Stimulated activated CD8-positive, alpha-beta memory T cell treated with anti-CD3 and anti-CD28 coated beads, Interleukin-15, amount 100 ng/mL, for 24 hours (primary cell): Measurements from ENCODE around the gene XBP1.
"Not testable (repeated sequence)": the region's sequence is repeated elsewhere in the genome, so short reads cannot be mapped to it uniquely, and the experiment has no call there.

Experiments used
- DNase-seq: peaks from one replicate; pipeline ENCODE4 v3.0.0-alpha.2; 2020; ENCODE audit warnings: low read depth

XBP1 gene

DNA sequence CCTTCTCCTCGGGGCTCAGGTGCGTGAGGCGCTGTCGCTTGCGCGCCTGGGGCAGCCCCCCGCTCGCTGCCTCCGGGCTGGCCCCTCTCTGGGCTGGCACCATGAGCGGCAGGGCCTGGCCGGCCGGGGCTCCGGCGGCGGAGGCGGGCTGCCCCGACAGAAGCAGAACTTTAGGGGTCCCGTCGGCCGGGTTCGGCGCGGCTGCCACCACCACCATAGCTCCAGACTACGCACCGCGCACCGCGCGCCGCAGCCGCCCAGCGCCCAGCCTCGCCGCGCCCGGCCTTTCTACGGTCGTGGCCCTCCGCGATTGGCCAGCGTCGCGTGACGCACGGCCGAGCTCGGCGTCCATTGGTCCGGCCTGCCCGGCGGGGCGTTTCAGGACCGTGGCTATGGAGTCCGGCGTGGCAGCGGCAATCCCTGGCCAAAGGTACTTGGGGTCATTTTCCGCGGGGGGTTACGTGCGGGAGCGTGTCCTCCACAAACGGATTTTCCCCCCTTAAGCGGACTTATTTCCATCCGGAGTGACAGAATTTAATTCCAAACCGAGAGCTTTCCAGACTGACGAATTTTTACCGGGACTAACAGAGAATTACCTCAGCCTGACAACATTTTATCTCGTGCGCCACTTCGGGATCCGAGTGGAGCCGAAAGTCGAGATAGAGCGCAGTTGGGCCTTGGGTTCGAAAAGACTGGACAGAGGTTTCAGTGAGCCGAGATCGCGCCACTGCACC is at the start of gene XBP1:
Gene XBP1, minus strand, starts transcription at position 262 of the 734 bp plus-strand sequence.
- DNase-seq: peak; percentile 82

DNA sequence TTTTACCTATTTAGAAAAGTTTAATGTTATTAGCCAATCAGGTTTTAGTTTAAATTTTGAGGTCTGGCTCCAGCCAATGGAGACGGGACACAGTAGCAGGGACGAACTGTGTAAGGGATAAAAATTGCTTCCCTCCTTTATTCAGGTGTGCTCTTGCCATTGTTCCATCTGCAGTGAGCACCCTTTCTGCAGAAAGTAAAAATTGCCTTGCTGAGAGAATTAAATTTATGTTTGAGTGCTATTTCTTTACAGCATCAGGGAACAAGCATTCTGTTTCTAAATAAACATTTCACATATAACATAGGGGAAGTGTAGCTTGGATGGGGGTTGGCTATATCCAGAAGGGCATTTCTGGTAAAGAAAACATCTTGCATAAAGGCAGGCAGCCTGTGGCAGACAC is 46.6 kb upstream of the XBP1 start:
- no peak for DNase-seq

DNA sequence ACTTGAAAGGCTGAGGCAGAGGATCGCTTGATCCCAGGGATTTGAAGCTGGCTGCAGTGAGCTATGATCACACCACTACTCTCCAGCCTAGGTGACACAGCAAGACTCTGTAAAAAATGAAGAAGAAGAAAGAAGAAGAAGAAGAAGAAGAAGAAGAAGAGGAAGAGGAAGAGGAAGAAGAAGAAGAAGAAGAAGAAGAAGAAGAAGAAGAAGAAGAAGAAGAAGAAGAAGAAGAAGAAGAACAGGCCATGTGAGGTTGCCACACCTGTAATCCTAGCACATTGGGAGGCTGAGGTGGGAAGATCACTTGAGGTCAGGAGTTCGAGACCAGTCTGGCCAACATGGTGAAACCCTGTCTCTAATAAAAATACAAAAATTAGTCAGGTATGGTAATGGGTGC is 43.9 kb upstream of the XBP1 start:
- not testable (repeated sequence) for DNase-seq

DNA sequence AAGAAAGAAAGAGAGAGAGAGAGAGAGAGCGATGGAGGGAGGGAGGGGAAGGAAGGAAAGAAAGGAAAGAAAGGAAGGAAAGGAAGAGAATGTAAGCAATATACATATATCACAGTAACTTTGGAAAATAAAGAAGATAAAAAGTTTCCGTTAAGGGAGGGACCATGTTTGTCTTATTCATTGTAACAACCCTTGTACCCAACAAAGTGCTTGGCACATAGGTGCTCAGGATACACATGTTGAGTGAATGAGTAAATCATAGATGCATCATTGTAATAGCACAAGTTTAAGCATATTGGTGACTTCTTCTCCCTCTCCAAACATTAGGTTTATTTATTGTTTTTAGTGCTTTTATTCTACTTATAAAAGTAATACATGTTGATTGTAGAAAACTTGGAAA is 43.3 kb upstream of the XBP1 start:
- DNase-seq: no peak

DNA sequence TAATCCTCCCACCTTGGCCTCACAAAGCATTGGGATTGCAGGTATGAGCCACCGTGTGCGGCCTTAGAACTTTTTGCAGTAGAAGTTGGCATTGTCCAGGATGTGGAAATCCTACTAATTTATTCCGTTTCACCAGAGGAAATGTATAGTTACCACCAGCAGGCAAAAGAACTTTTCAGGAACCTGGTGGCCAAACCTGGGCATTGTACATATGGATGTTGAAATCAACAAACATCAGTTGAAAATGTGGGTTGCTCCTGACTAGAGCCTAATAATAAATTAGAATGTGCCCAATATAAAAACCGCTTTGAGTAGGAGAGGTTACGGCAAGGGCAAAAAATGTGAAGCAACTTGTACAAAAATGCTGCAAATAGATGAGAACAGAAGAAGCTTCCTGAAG is 40.7 kb upstream of the XBP1 start:
- no peak for DNase-seq

DNA sequence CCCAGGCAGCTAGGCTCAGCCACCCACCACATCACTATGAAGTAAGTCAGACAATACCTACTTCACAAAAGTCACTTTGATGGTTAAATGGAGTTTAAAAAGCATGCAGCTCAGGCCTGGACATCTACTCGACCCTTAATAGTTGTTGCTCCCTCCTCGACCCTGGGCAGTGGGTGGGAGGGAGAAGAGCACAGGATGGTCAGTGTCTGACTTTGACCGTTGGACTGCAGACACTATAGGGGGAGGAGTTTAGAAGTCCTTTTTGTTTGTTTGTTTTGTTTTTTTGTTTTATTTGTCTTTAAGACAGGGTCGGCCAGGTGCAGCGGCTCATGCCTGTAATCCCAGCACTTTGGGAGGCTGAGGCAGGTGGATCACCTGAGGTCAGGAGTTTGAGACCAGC is 38.6 kb upstream of the XBP1 start:
- DNase-seq: no peak

DNA sequence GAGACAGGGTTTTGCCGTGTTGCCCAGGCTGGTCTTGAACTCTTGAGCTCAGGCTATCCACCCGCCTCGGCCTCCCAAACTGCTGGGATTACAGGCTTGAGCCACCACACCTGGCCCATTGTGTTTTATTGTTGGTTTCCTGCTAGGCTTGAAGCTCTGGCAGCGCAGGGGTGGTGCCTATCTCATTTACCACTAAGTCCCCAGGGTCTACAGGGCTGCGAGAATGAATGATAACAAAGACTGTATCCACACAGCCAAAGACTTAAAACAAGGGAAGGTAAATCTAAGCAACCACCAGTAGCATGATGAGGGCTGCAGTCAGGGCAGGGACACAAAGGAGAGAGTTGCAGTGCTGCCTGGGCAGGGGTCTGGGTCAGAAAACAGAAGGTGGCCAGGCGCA is 37.3 kb upstream of the XBP1 start:
- DNase-seq: no peak

DNA sequence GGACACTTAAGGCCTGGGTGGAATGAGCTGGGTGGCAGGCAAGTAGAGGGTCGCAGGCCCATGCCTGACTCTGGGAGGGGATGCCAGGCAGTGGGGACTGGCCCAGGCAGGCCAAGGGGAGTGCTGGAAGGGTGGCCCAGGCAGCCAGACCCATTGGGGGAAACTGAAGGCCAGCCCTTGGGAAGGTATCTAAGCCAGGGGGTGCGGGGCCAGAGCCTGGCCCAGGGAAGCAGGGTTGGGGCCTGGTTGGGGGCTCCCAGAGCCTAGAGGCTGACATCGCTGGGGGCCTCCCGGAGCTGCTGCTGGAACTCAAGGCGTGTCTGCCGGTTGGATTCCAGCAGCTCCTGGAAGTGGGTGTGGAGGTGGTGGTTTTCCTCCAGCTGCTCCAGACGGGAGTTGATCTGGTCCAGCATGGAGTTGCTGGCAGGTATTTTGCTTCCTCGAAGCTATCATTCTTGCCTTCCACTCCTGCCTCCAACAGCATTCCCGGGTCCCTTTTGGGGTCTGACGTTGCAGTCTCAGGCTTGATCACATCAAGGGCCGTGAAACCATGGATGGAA is 35.3 kb upstream of the XBP1 start:
- DNase-seq: no peak

DNA sequence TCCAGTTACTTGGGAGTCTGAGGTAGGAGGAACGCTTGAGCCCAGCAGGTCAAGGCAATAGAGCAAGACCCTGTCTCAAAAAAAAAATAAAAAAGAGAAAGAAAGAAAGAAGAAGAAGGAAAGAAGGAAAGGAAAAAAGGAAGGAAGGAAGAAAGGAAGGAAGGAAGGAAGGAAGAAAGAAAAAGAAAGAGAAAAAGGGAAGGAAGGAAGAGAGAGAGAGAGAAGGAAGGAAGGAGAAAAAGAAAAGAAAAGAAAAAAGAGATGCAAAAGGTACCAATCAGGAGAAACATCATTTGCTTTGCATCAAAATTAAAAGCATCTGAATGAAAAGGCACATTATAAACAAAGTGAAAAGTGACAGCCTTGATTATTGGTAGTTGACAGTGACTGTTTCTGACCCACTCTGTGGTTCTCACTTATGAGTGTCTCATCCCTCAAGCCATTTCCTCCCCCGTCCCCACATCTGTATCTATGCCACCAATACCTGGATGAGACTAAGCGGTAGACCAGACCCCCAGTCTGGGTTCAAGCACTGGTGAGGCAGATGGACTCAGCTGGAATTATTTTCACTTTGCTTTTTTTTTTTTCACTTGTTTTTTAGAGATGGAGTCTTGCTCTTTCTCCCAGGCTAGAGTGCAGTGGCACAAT is 33.0 kb upstream of the XBP1 start:
- DNase-seq: no peak

DNA sequence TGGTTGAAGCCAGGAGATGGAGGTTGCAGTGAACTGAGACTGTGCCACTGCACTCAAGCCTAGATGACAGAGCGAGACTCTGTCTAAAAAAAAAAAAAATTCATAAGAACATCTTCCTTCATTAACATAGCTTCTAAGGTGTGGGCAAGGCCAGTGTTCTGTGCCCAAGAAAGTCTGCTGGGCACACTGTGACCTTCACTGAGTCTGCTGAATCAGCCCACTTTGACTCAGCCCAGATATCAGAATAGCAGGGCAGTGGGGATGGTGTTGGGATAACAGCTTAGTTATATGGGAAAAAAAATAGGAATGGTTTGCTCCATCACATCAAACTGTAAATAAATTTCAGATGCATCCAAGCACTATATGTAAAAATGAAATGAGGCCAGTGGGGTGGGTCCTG is 32.4 kb upstream of the XBP1 start:
- no peak for DNase-seq

DNA sequence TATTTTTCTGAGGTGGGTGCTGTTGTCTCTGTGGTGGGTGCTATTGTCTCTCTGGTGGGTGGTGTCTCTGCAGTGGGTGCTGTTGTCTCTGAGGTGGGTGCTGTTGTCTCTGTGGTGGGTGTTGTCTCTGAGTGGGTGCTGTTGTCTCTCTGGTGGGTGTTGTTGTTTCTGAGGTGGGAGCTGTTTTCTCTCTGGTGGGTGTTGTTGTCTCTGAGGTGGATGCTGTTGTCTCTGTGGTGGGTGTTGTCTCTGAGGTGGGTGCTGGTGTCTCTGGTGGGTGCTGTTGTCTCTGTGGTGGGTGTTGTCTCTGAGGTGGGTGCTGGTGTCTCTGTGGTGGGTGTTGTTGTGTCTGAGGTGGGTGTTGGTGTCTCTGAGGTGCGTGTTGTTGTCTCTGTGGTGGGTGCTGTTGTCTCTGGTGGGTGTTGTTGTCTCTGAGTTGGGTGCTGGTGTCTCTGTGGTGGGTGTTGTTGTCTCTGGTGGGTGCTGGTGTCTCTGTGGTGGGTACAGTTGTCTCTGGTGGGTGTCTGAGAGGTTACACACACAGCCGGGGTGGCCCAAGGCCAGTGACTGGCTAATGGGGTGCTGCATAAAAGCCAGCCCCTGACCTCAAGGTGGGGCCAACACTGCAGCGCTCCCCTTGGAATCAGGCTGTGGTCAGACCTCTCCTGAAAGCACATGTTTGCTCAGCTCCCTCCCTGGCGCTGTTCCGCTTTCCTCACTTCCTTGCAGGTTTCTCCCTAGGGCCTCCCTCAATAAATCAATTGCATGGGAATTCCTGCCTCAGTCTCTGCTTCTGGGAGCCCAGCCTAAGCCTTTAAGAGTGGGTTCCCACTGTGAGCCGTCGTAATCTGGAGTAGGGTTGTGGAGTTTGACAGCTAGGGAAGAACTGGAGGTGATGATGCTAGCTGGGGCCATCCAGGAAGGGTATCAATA is 31.0 kb upstream of the XBP1 start:
- no peak for DNase-seq

DNA sequence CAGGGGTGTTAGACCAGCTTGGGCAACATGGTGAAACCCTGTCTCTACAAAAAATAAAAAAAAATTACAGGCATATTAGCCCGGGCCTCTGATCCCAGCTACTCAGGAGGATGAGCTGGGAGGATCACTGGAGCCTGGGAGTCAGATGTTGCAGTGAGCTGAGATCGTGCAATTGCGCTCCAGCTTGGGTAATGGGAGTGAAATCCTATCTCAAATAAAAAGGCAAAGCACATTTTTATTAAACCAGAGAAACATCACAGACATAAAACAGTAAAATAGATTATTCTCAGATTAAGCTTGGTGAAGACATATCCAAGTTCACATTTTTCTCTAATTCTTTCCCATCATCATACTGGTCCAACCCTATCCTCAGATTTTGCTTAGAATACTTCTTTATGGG is 30.1 kb upstream of the XBP1 start:
- DNase-seq: no peak

DNA sequence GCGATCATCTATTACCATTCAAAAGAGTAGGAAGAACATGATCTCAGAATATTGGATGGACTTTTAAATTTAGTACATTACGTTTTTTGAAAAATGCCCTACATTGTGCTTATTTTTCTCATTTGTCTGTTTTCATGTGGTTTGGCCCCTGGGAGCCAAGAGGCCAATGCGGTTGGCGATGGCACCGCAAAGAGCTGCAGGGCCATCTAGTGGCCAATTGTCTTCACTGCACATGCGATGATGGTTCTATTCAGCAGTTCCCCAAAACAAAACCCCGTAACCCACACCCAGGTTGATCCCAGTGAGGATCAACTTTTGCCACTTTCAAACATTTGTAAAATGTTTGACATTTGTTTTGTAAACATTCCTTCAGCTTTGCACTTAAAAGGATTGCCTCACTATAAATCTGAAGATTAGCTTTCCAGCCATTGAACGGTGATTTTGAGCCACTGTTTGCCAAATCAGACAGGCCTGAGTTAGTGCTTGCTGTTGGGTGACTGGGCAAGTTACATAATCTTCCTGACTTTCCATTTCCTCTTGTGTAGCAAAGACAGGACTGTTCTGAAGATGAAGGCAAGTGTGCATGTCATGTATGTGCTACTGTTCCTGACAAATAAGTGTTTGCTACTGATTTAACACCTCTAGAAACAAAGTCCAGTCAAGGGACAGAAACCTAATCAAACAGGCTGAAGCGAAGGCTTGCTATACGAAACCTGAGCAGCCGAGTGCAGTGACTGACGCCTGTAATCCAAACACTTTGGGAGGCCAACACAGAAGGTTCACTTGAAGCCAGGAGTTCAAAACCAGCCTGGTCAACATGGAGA is 29.2 kb upstream of the XBP1 start:
- peak; percentile 41 for DNase-seq

DNA sequence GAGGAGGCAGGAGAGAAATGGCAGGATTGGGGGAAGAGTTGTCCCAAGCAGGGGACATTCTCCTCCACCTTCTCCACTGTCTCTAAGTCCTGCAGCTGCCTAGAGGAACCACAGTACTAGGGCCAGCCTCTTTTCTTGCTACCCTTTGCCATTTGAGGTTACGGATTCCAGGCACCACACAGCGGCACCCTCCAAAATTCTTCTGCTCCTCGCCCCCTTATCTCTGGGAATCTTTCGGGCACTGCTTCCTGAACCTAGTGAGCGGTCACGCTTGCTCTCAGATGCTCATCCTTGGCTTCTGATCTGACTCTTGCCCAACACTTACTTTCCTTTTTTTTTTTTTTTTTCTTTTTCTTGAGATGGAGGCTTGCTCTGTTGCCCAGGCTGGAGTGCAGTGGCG is 26.6 kb upstream of the XBP1 start:
- no peak for DNase-seq

DNA sequence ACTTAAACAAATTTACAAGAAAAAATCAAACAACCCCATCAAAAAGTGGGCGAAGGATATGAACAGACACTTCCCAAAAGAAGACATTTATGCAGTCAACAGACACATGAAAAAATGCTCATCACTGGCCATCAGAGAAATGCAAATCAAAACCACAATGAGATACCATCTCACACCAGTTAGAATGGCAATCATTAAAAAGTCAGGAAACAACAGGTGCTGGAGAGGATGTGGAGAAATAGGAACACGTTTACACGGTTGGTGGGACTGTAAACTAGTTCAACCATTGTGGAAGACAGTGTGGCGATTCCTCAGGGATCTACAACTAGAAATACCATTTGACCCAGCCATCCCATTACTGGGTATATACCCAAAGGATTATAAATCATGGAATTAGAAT is 26.1 kb upstream of the XBP1 start:
- not testable (repeated sequence) for DNase-seq

DNA sequence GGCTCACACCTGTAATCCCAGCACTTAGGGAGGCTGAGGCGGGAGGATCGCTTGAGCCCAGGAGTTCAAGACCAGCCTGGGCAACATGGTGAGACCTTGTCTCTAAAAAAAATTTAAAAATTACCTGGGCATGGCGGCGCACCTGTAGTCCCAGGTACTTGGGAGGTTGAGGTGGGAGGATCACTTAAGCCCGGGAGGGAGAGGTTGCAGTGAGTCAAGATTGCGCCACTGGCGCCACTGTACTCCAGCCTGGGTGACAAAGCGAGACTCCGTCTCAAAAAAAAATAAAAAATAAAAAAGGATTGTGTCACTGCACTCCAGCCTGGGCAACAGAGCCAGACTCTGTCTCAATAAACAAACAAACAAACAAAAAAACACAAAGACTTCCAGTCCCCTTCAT is 24.1 kb upstream of the XBP1 start:
- DNase-seq: not testable (repeated sequence)

DNA sequence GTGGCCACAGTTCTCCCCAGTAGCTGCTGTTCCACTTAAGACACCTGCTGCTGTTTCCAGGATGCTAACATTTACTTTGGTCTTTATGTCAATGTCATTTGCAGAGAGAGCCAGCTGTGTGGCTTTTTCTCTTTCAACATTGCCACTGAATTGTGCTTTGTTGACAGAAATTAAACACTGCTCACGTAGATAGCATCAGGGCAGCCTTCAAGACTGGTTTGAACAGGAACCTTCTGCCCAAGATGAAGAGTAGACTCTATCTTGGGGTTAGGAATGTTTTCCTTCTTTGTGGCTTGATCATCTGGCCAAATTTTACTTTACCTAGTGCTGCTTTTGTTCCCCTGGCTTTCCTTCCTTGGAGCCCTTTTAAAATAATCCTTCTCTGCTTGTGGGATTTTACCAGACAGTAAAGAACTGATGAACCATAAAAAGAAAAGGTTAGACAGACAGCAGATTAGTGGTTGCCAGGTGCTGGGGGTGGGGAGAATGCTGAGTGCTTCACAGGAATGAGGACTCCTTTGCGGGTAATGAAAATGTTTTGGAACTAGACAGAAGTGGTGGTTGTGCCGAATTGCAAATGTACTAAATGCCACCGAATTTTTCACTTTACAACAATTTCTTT is 22.7 kb upstream of the XBP1 start:
- DNase-seq: no peak

DNA sequence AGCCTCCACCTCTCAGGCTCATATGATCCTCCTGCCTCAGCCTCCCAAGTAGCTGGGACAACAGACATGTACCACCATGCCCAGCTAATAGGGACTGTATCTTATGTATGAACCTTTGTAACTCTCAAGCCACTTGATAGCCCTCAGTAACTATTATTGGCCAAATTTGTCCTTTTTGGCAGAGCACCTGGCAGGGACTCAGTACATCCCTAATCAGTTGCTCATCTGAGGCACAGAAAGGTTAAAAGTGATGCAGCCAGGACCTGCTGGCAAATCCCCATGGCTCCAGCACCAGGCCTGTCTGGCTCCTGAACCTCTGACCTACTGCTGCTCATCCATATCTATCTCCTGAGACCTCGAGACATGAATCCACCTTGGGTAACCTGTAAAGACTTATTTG is 21.1 kb upstream of the XBP1 start:
- DNase-seq: no peak

DNA sequence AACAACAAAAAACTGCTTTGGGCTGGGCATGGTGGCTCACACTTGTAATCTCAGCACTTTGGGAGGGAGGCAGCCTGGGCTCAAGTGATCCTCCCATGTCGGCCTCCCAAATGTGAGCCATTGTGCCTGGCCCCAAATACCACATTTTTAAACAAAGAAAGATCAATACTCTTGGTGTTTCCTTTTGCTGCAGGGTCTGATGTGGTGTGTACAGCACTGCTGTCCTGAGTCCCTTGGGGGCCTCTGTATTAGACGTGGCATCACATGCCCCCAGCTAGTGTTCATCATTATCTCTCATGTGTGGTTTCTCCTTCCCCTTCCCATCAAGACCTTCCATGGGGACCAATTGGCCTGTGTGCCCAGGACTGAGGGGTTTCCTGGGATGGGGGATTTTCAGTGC is 20.5 kb upstream of the XBP1 start:
- no peak for DNase-seq

DNA sequence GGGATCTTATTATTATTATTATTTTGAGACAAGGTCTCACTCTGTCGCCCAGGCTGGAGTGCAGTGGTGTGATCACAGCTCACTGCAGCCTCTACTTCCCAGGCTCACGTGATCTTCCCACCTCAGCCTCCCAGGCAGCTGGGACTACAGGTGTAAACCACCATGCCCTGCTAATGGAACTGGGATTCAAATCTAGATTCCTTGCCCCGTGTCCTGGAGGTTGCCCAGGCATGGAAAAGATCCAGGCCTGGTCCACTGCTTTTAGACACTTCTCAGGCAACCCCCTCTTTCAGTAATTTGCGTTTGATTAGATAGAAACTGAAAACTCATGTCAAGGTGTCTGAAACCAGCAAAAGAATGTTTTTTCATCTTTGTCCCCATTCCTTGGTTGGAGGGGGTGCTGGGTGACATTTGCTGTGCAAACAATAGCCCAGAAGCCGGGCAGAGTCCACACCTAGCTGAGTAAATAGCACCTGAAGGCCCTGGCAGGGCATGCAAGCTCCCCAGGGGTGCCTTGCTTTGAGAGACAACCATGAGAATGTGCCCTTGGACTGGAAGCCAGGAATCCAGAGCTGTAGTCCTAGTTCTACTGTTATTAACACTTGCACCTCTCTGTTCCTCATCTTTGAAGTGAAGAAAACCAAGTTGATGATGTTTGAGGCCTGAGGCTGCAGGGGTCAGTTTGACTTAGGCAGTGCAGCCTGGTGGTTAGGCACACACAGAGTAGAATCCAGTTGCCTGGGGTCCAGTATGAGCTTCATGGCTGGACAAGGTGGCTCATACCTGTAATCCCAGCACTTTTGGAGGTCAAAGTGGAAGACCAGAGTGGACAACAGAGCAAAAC is 19.1 kb upstream of the XBP1 start:
- DNase-seq: no peak
